H9 (cell line): Measurements from ENCODE around the gene GABARAP. TPM values are rescaled to one million over a fixed set of nuclear protein-coding genes. Genes with fewer than 3 reads are reported as not detected.
A peak's percentile ranks its signal among the peaks of the same experiment; 100 is the strongest.

ENCODE experiments used
- DNase-seq: peaks from one replicate; pipeline ENCODE4 v3.0.0-alpha.2; 2017
- H2AFZ ChIP-seq: one replicate; pipeline ENCODE4 v1.6.1; 2013; ENCODE audit warnings: mild to moderate bottlenecking, low read length, control low read depth, moderate library complexity
- H2AK5ac ChIP-seq: 2 replicates; pipeline ENCODE4 v1.6.1; 2013; ENCODE audit warnings: low read length, control low read depth, mixed read lengths; ENCODE audit not compliant: insufficient read length
- H2BK120ac ChIP-seq: one replicate; pipeline ENCODE4 v1.6.1; 2013; ENCODE audit warnings: low read depth, mild to moderate bottlenecking, low read length, control low read depth, inconsistent platforms; ENCODE audit not compliant: poor library complexity, severe bottlenecking
- H2BK12ac ChIP-seq: 2 replicates; pipeline ENCODE4 v1.6.1; 2013; ENCODE audit warnings: low read length, control low read depth, mixed read lengths, low read depth; ENCODE audit not compliant: insufficient read length
- H2BK15ac ChIP-seq: 2 replicates; pipeline ENCODE4 v1.6.1; 2013; ENCODE audit warnings: low read depth, low read length, control low read depth
- H2BK20ac ChIP-seq: one replicate; pipeline ENCODE4 v1.6.1; 2013; ENCODE audit warnings: low read depth, mild to moderate bottlenecking, low read length, control low read depth, inconsistent platforms; ENCODE audit not compliant: poor library complexity, severe bottlenecking
- H2BK5ac ChIP-seq: 2 replicates; pipeline ENCODE4 v1.6.1; 2013; ENCODE audit warnings: low read length, control low read depth, mixed read lengths; ENCODE audit not compliant: insufficient read length
- H3K14ac ChIP-seq: 2 replicates; pipeline ENCODE4 v1.6.1; 2013; ENCODE audit warnings: low read length, control low read depth; ENCODE audit not compliant: insufficient read depth
- H3K18ac ChIP-seq: 2 replicates; pipeline ENCODE4 v1.6.1; 2013; ENCODE audit warnings: low read depth, mild to moderate bottlenecking, mixed read lengths, low read length, control low read depth; ENCODE audit not compliant: insufficient read length
- H3K23ac ChIP-seq: 2 replicates; pipeline ENCODE4 v1.6.1; 2013; ENCODE audit warnings: low read length, control low read depth, mixed read lengths, low read depth; ENCODE audit not compliant: insufficient read length
- H3K23me2 ChIP-seq: 2 replicates; pipeline ENCODE4 v1.6.1; 2013; ENCODE audit warnings: low read depth, mild to moderate bottlenecking, mixed read lengths, low read length, control low read depth; ENCODE audit not compliant: insufficient read length, poor library complexity, severe bottlenecking
- H3K27ac ChIP-seq: 2 replicates; pipeline ENCODE4 v1.5.1; 2013; ENCODE audit warnings: low read length, control low read depth, mixed read lengths, low read depth; ENCODE audit not compliant: insufficient read length
- H3K27me3 ChIP-seq: 2 replicates; pipeline ENCODE4 v1.6.1; 2013; ENCODE audit warnings: low read length, control low read depth, inconsistent platforms; ENCODE audit not compliant: insufficient read depth
- H3K4ac ChIP-seq: 2 replicates; pipeline ENCODE4 v1.6.1; 2013; ENCODE audit warnings: low read depth, mild to moderate bottlenecking, control low read depth, inconsistent platforms, low read length, moderate library complexity
- H3K4me1 ChIP-seq: 2 replicates; pipeline ENCODE4 v1.6.1; 2013; ENCODE audit warnings: low read length, control low read depth, inconsistent platforms; ENCODE audit not compliant: insufficient read depth
- H3K4me2 ChIP-seq: 2 replicates; pipeline ENCODE4 v1.6.1; 2013; ENCODE audit warnings: low read length, control low read depth, mixed read lengths; ENCODE audit not compliant: insufficient read length, insufficient read depth
- H3K56ac ChIP-seq: 2 replicates; pipeline ENCODE4 v1.6.1; 2013; ENCODE audit warnings: low read depth, mild to moderate bottlenecking, mixed read lengths, low read length, control low read depth; ENCODE audit not compliant: insufficient read length
- H3K79me1 ChIP-seq: 2 replicates; pipeline ENCODE4 v1.6.1; 2013; ENCODE audit warnings: low read depth, mild to moderate bottlenecking, moderate library complexity, low read length, control low read depth, inconsistent platforms; ENCODE audit not compliant: insufficient read depth, poor library complexity, severe bottlenecking
- H3K79me2 ChIP-seq: 2 replicates; pipeline ENCODE4 v1.6.1; 2013; ENCODE audit warnings: low read length, control low read depth, inconsistent platforms; ENCODE audit not compliant: insufficient read depth
- H3K9ac ChIP-seq: 2 replicates; pipeline ENCODE4 v1.6.1; 2013; ENCODE audit warnings: low read length, control low read depth, mixed read lengths; ENCODE audit not compliant: insufficient read length; ENCODE audit errors: extremely low read depth
- H3K9me3 ChIP-seq: one replicate; pipeline ENCODE4 v1.6.1; 2013; ENCODE audit warnings: low read depth, low read length, inconsistent platforms; ENCODE audit not compliant: control insufficient read depth
- H3T11ph ChIP-seq: one replicate; pipeline ENCODE4 v1.6.1; 2013; ENCODE audit warnings: mild to moderate bottlenecking, low read length, control low read depth, inconsistent platforms
- H4K20me1 ChIP-seq: one replicate; pipeline ENCODE4 v1.6.1; 2013; ENCODE audit not compliant: control insufficient read depth, insufficient read length, insufficient read depth
- H4K5ac ChIP-seq: 2 replicates; pipeline ENCODE4 v1.6.1; 2013; ENCODE audit warnings: low read depth, mild to moderate bottlenecking, mixed read lengths, low read length, control low read depth; ENCODE audit not compliant: insufficient read length
- H4K8ac ChIP-seq: replicated peaks from 2 replicates; pipeline ENCODE4 v1.6.1; 2013; ENCODE audit warnings: low read length, control low read depth, mixed read lengths, low read depth; ENCODE audit not compliant: insufficient read length
- H4K91ac ChIP-seq: 2 replicates; pipeline ENCODE4 v1.6.1; 2013; ENCODE audit warnings: low read depth, mild to moderate bottlenecking, moderate library complexity, mixed read lengths, low read length, control low read depth; ENCODE audit not compliant: insufficient read length
- H3K27ac Mint-ChIP-seq, 3 experiments: 2 replicates in 2 of 3; 3 replicates in 1 of 3; pipeline ENCODE4 v1.8.0; 2020 to 2021; ENCODE audit warnings: mixed read lengths in 3 of 3, mild to moderate bottlenecking in 1 of 3, moderate library complexity in 1 of 3
- H3K27me3 Mint-ChIP-seq: 2 replicates; pipeline ENCODE4 v1.8.0; 2021; ENCODE audit warnings: low read depth, mild to moderate bottlenecking, moderate library complexity, mixed read lengths
- H3K36me3 Mint-ChIP-seq, 3 experiments: 2 replicates in 2 of 3; 3 replicates in 1 of 3; pipeline ENCODE4 v1.8.0; 2020 to 2021; ENCODE audit warnings: low read depth in 3 of 3, mixed read lengths in 3 of 3; ENCODE audit not compliant: insufficient read depth in 1 of 3
- H3K4me1 Mint-ChIP-seq, 2 experiments: 2 replicates each; pipeline ENCODE4 v1.8.0; 2020; ENCODE audit warnings: mixed read lengths in 2 of 2
- H3K4me3 Mint-ChIP-seq, 2 experiments: 2 replicates in 1 of 2; 3 replicates in 1 of 2; pipeline ENCODE4 v1.8.0; 2020 to 2021; ENCODE audit warnings: mild to moderate bottlenecking in 2 of 2, mixed read lengths in 2 of 2, moderate library complexity in 1 of 2
- H3K9me3 Mint-ChIP-seq, 2 experiments: 2 replicates in 1 of 2; 3 replicates in 1 of 2; pipeline ENCODE4 v1.8.0; 2020; ENCODE audit warnings: mild to moderate bottlenecking in 2 of 2, mixed read lengths in 2 of 2, moderate library complexity in 1 of 2
- CTCF ChIP-seq: fragments of 200-600 bp; sonication (generic); conservative IDR thresholded peaks from 3 replicates; pipeline ENCODE4 v1.8.0; 2021; ENCODE audit warnings: antibody characterized with exemption, mild to moderate bottlenecking
- WGBS: extraction: QIAGEN DNeasy Blood & Tissue Kit; methylation state at CpG from one replicate; pipeline ENCODE4 v1.1.7; 2013; ENCODE audit warnings: missing lambda C conversion rate, low lambda C conversion rate, mixed read lengths; ENCODE audit not compliant: insufficient read length; ENCODE audit errors: extremely low coverage; 5-methylcytosine and 5-hydroxymethylcytosine counted together
- microRNA-seq: library from miRNA; unstranded; fragments of <30 nt; microRNA quantifications from one replicate; pipeline ENCODE4, GENCODE V29; 2020; ENCODE audit warnings: borderline microRNAs expressed
- total RNA-seq: library from RNA; stranded (reverse); gene quantifications from 2 replicates; pipeline ENCODE4 v1.2.1, GENCODE V29; 2021

The GABARAP gene
- total RNA-seq, 1 experiment from 2014 or later: 261 TPM

GRCh38 chr17:7190276-7190917, 51.9 kb downstream of the GABARAP start:
- no peaks in the 10 kb centered on the region for H3K4me1 ChIP-seq
- no peak overlapping the region for H2BK20ac ChIP-seq
- H3K4me2 ChIP-seq: no peak overlapping the region
- Mint-ChIP-seq H3K27ac (no peak overlapping the region), H3K36me3 (peaks cover 31 to 53% (median 44%) of the 10 kb centered on the region in 3 experiments), H3K4me1 (peaks cover 4 to 6% of the 10 kb centered on the region in 2 experiments; a peak in 1 of 4 replicates), H3K9me3 (no peaks in the 10 kb centered on the region), H3K27me3 (no peaks in the 10 kb centered on the region), H3K4me3 (no peak overlapping the region)
- TF ChIP-seq CTCF: no peak
- H2AK5ac ChIP-seq: no peak overlapping the region
- H2BK15ac ChIP-seq: no peak overlapping the region
- H3K56ac ChIP-seq: no peak overlapping the region
- no peak overlapping the region for H2BK12ac ChIP-seq
- H3K23ac ChIP-seq: no peak overlapping the region
- no peak overlapping the region for H3K9ac ChIP-seq
- no peak overlapping the region for H3K14ac ChIP-seq
- H3K4ac ChIP-seq: no peak overlapping the region
- no peaks in the 10 kb centered on the region for H3K27me3 ChIP-seq
- H2BK5ac ChIP-seq: no peak overlapping the region
- DNase-seq: peak; percentile 24
- no peaks in the 10 kb centered on the region for H3K79me1 ChIP-seq
- no CpG with 5 or more reads among the region's 14 CpGs for WGBS
- H3K27ac ChIP-seq: no peak overlapping the region
- H3T11ph ChIP-seq: no peak overlapping the region
- no peak overlapping the region for H3K18ac ChIP-seq
- no peak overlapping the region for H4K8ac ChIP-seq
- no peak overlapping the region for H2AFZ ChIP-seq
- no peaks in the 10 kb centered on the region for H3K79me2 ChIP-seq
- H4K5ac ChIP-seq: no peak overlapping the region
- no peaks in the 10 kb centered on the region for H4K20me1 ChIP-seq
- no peak overlapping the region for H4K91ac ChIP-seq
- no peak overlapping the region for H2BK120ac ChIP-seq
- H3K9me3 ChIP-seq: no peaks in the 10 kb centered on the region
- no peaks in the 10 kb centered on the region for H3K23me2 ChIP-seq

Small RNAs within 50 kb of the gene (microRNA-seq; reads per million reads assigned to microRNA genes)
- gene MIR324: 111 reads per million, percentile 74 among the genes with 10 or more reads in this experiment

Other genes starting within 250 kb of the GABARAP start
- 0.81 and 1.9 TPM in 2 replicates for gene ALOX12, start 246.4 kb downstream of the GABARAP start, total RNA-seq
- 161 and 167 TPM in 2 replicates for gene RNASEK, start 229.8 kb downstream of the GABARAP start, total RNA-seq
- 3.3 and 4.9 TPM in 2 replicates for gene BCL6B, start 219.4 kb downstream of the GABARAP start, total RNA-seq
- gene SLC16A13, start 206.4 kb downstream of the GABARAP start, total RNA-seq: 6.1 and 6.8 TPM in 2 replicates
- 0.13 TPM in 1 of 2 replicates, not detected in the other for gene SLC16A11, start 198.4 kb downstream of the GABARAP start, total RNA-seq
- not detected in 2 replicates for gene CLEC10A, start 162.2 kb downstream of the GABARAP start, total RNA-seq
- gene ASGR2, start 127.6 kb downstream of the GABARAP start, total RNA-seq: not detected in 2 replicates
- 5.2 and 5.9 TPM in 2 replicates for gene ASGR1, start 63.1 kb downstream of the GABARAP start, total RNA-seq
- 38.2 and 38.3 TPM in 2 replicates for gene DLG4, start 22.6 kb downstream of the GABARAP start, total RNA-seq
- gene ACADVL, start 22.5 kb downstream of the GABARAP start, total RNA-seq: 272 and 283 TPM in 2 replicates
- 82.9 and 84.1 TPM in 2 replicates for gene DVL2, start 7.9 kb downstream of the GABARAP start, total RNA-seq
- gene PHF23, start 3.0 kb downstream of the GABARAP start, total RNA-seq: 105 and 110 TPM in 2 replicates
- gene CTDNEP1, start 9.3 kb upstream of the GABARAP start, total RNA-seq: 134 and 141 TPM in 2 replicates
- 46.5 and 49.6 TPM in 2 replicates for gene ELP5, start 9.8 kb upstream of the GABARAP start, total RNA-seq
- 174 and 177 TPM in 2 replicates for gene CLDN7, start 20.0 kb upstream of the GABARAP start, total RNA-seq
- 4.4 and 4.7 TPM in 2 replicates for gene SLC2A4, start 39.3 kb upstream of the GABARAP start, total RNA-seq
- gene YBX2, start 52.2 kb upstream of the GABARAP start, total RNA-seq: 24.0 and 26.0 TPM in 2 replicates
- gene EIF5A, start 65.2 kb upstream of the GABARAP start, total RNA-seq: 978 and 1,015 TPM in 2 replicates
- gene GPS2, start 72.9 kb upstream of the GABARAP start, total RNA-seq: 62.6 and 62.7 TPM in 2 replicates
- 54.8 and 55.4 TPM in 2 replicates for gene NEURL4, start 86.9 kb upstream of the GABARAP start, total RNA-seq
- gene ACAP1, start 94.1 kb upstream of the GABARAP start, total RNA-seq: 15.5 and 18.2 TPM in 2 replicates
- gene KCTD11, start 109.7 kb upstream of the GABARAP start, total RNA-seq: 5.3 and 5.6 TPM in 2 replicates
- gene TMEM95, start 112.7 kb upstream of the GABARAP start, total RNA-seq: not detected in 2 replicates
- gene TNK1, start 138.6 kb upstream of the GABARAP start, total RNA-seq: 10.1 and 11.2 TPM in 2 replicates
- 31.5 and 32.1 TPM in 2 replicates for gene PLSCR3, start 152.1 kb upstream of the GABARAP start, total RNA-seq
- gene TMEM256, start 161.6 kb upstream of the GABARAP start, total RNA-seq: 151 and 153 TPM in 2 replicates
- 70.2 and 70.5 TPM in 2 replicates for gene NLGN2, start 165.4 kb upstream of the GABARAP start, total RNA-seq
- gene SPEM1, start 177.9 kb upstream of the GABARAP start, total RNA-seq: 0.33 and 0.46 TPM in 2 replicates
- gene SPEM2, start 183.2 kb upstream of the GABARAP start, total RNA-seq: not detected in 2 replicates
- not detected in 2 replicates for gene SPEM3, start 186.4 kb upstream of the GABARAP start, total RNA-seq
- gene TMEM102, start 193.0 kb upstream of the GABARAP start, total RNA-seq: 8.3 and 8.6 TPM in 2 replicates
- gene FGF11, start 197.1 kb upstream of the GABARAP start, total RNA-seq: 14.1 and 15.2 TPM in 2 replicates
- gene CHRNB1, start 202.6 kb upstream of the GABARAP start, total RNA-seq: 12.7 and 13.2 TPM in 2 replicates
- gene ZBTB4, start 237.2 kb upstream of the GABARAP start, total RNA-seq: 14.4 and 14.9 TPM in 2 replicates
- not detected in 2 replicates for gene SLC35G6, start 239.0 kb upstream of the GABARAP start, total RNA-seq
- 153 and 154 TPM in 2 replicates for gene POLR2A, start 241.9 kb upstream of the GABARAP start, total RNA-seq